HG02938 (cell line): Measurements from ENCODE around the gene HOXB1.
"Not testable (repeated sequence)": the region's sequence is repeated elsewhere in the genome, so short reads cannot be mapped to it uniquely, and the experiment has no call there.

Experiments used
- ATAC-seq: cut with Tn5 transposase; IDR thresholded peaks from one replicate; pipeline ENCODE4 v1.9.1; 2021; ENCODE audit warnings: mild to moderate bottlenecking, moderate library complexity; ENCODE audit not compliant: unreplicated experiment

HOXB1 gene

GRCh38 chr17:48499735-48500434 is 30.9 kb downstream of the HOXB1 start:
- no peak for ATAC-seq

- no peak for ATAC-seq
These were observed 31.6 kb downstream of the HOXB1 start for GRCh38 chr17:48499248-48499647.

- no peak for ATAC-seq
These were observed 32.5 kb downstream of the HOXB1 start for GRCh38 chr17:48498164-48498850.

- no peak for ATAC-seq
These were observed 33.7 kb downstream of the HOXB1 start for GRCh38 chr17:48497103-48497502.

GRCh38 chr17:48494335-48494734 is 36.5 kb downstream of the HOXB1 start:
- ATAC-seq = no peak

DNA sequence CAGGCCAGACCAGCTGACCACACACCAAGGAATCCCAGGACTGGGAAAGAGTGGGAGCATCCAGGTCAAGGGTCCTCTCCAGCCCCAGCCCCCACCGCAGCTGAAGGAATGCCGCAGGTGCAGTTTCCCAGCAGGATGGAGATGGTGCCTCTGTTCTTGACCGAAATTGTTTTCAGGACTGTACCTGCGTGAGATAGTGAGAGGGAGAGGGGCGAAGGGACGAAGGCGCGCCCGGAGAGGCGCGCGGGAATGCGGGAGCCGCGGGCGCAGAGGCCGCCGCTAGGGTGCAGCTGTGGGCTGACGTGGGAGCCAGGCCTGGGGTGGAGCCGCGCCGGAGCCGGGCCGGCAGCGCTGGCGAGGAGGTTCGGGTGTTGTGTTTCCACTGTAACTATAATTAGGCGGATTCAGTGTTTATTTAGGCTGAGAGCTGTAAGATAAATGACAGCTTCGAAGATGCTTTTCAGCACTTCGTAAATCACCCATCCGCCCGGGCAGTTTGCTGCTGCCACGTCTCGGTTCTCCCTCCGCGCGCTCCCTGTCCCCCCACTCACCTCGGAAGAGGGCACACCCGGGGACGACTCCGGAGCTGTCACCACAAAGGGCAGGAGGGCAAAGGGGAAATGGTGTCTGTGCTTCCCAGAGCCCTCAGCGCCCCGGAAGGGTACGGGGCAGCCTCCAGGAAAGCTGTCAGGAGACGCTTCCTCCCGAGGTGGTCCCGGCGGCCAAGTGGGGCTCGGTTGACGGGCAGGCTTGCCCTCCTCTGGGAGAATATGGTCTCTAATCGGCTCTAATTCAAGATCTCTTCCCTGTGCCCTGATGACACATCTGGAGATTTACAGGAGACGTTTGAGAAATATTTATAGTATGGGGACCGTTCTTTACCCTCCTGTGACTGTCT is 38.2 kb downstream of the HOXB1 start:
- no peak for ATAC-seq

GRCh38 chr17:48491527-48492273 is 39.1 kb downstream of the HOXB1 start:
- ATAC-seq = no peak

- ATAC-seq = no peak
These were observed 40.3 kb downstream of the HOXB1 start for GRCh38 chr17:48490451-48490892.

GRCh38 chr17:48489781-48490180 is 41.0 kb downstream of the HOXB1 start:
- no peak for ATAC-seq

DNA sequence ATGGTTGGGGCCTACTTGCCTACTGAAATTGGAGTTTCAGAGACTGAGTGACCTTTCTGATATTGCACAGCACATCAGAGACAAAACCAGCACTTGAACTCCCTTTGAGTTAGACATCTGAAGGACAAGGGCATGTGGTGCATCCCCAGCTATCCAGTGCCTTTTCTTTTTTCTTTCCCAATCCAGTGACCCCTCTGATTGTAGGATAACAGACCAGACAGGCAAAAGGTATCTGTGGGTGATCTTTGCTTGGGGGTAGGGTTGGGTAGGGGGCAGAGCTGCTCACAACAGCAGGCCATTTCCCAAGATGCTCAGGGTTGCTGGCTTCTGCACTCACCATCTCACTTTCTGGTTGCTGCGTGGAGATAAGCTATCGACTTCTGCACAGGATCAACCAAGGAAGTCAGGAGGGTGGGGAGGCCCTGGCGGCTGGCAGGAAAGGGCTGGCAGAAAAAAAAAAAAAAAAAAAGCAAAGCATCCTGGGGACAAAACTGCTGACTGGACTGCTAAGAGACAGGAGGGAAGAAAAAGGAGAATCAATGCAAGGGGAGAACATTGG is 42.2 kb downstream of the HOXB1 start:
- no peak for ATAC-seq

GRCh38 chr17:48487221-48487620 is 43.6 kb downstream of the HOXB1 start:
- no peak for ATAC-seq

- ATAC-seq = no peak
These were observed 44.3 kb downstream of the HOXB1 start for GRCh38 chr17:48486557-48486956.

DNA sequence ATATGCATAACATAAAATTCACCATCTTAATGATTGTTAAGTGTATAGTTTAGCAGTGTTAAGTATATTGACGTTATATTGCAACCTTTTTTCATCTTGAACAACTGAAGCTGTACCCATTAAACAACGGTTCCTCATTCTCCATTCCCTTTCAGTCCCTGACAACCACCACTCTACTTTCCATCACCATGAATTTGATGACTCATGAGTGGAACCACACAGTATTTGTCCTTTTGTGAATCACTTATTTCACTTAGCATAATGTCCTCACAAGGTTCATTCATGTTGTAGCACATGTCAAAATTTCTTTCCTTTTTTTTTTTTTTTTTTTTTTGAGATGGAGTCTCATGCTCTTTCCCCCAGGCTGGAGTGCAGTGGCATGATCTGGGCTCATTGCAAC is 46.0 kb downstream of the HOXB1 start:
- no peak for ATAC-seq

GRCh38 chr17:48484256-48484655 is 46.6 kb downstream of the HOXB1 start:
- ATAC-seq = no peak

DNA sequence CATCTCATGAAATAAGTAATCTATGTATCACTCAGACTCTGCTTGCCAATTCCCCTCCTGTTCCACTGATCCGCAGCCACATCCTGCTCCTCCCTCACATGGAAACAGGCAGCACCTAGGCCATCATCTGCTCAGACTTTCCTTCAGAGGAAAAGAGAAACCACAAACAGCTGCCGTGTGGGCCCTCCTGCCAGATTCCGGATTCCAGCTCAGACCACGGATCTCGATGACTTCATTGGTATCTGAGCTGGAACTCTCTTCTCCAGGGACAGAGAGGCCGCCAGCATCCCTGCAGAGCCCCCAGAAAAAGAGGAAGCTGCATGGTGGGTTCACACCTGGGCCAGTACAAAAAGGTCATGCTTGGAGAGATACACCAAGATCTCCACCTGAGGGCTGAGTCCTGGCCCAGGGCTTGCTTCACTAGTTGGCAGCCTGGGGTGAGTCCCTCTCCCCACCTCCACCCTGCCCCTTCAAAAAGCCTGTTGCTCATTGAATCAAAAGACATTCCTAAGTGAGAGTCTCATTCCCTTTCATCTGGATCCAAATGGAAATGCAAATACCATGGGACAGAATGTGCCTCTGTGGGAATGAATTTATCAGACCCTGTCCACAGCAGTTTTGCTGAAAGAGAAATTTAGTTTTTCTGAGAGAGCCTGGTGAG is 47.2 kb downstream of the HOXB1 start:
- ATAC-seq = no peak

GRCh38 chr17:48483004-48483403 is 47.8 kb downstream of the HOXB1 start:
- ATAC-seq = no peak

GRCh38 chr17:48482301-48482700 is 48.5 kb downstream of the HOXB1 start:
- ATAC-seq = not testable (repeated sequence)

DNA sequence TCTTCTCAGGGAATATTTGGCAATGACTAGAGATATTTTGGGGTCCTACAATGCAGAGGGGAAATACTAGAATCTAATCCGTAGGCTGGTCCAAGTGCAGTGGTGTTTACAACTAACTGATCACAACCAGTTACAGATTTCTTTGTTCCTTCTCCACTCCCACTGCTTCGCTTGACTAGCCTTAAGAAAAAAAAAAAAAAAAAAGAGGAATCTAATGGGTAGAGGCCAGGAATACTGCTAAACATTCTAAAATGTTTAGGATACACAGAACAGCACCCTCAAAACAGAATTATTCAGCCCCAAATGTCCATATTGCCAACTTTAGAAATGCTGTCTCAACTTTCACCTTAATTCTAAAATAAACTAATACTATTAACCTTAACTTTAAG is 51.8 kb downstream of the HOXB1 start:
- ATAC-seq = no peak
